GM12878 (cell line): ENCODE results near the gene PORCN. TPM values are rescaled to one million over a fixed set of nuclear protein-coding genes. Genes with fewer than 3 reads are reported as not detected.

Experiments used
- ATAC-seq: fragments of 200-7000 bp; cut with Tn5 transposase; 3 replicates; pipeline ENCODE4 v1.9.1; 2020; ENCODE audit warnings: mild to moderate bottlenecking, moderate library complexity
- BruUV-seq: library from RNA; stranded (reverse); fragments of 400-500 nt; replicated peaks from 2 replicates; lab custom pipeline; 2021; lab: Mats Ljungman, UMichigan
- CTCF ChIA-PET: fragments of 300-600 bp; sonication (Branson Sonifier 250); formaldehyde crosslinking; extraction: SDS; loops from one replicate; lab custom pipeline; 2021; ENCODE audit warnings: inconsistent platforms; lab: Yijun Ruan, JAX
- POLR2A ChIA-PET: fragments of 350-600 bp; formaldehyde crosslinking; extraction: SDS; loops from one replicate; lab custom pipeline; 2021; ENCODE audit warnings: inconsistent platforms; lab: Charles Lee
- RAD21 ChIA-PET: fragments of 300-600 bp; sonication (Branson Sonifier 250); formaldehyde crosslinking; loops from one replicate; lab custom pipeline; 2023; ENCODE audit warnings: antibody characterized with exemption; ENCODE audit not compliant: unreplicated experiment; lab: Charles Lee
- SMC1A ChIA-PET: fragments of 300-600 bp; sonication (Branson Sonifier 250); formaldehyde crosslinking; loops from one replicate; lab custom pipeline; 2023; ENCODE audit not compliant: unreplicated experiment, uncharacterized antibody; lab: Charles Lee
- DNase-seq: peaks from one replicate; pipeline ENCODE4 v3.0.0-alpha.2; 2011; ENCODE audit warnings: low read depth, low spot score
- FAIRE-seq: peaks from 3 replicates; lab custom pipeline; 2011; peaks lifted over from hg19 to GRCh38; lab: Jason Lieb, UNC
- H2AFZ ChIP-seq: 2 replicates; pipeline ENCODE4 v1.6.0; 2011; ENCODE audit warnings: low read depth, low read length, control low read depth; ENCODE audit not compliant: control insufficient read depth
- H3K27ac ChIP-seq: 2 replicates; pipeline ENCODE4 v1.5.1; 2011; ENCODE audit warnings: control low read depth; ENCODE audit not compliant: control insufficient read depth, insufficient read depth
- H3K27me3 ChIP-seq, 2 experiments: replicated peaks in 1 of 2; 2 replicates each; pipeline versions ENCODE4 v1.6.0 to v1.6.1; 2011; ENCODE audit warnings: low read length in 1 of 2; ENCODE audit not compliant: control insufficient read depth in 2 of 2, insufficient read depth in 2 of 2
- H3K36me3 ChIP-seq, 2 experiments: 2 replicates each; pipeline ENCODE4 v1.5.1; 2011; ENCODE audit warnings: low read length in 1 of 2; ENCODE audit not compliant: control insufficient read depth in 2 of 2, insufficient read depth in 2 of 2
- H3K4me1 ChIP-seq: 2 replicates; pipeline ENCODE4 v1.6.1; 2011; ENCODE audit warnings: mild to moderate bottlenecking, low read length, moderate library complexity, mixed read lengths; ENCODE audit not compliant: control insufficient read depth, insufficient read depth
- H3K4me2 ChIP-seq: 2 replicates; pipeline ENCODE4 v1.6.0; 2011; ENCODE audit warnings: control low read depth; ENCODE audit not compliant: control insufficient read depth, insufficient read depth
- H3K4me3 ChIP-seq: fragments of 200-600 bp; sonication (generic); 2 replicates; pipeline ENCODE4 v1.5.1; 2016
- H3K79me2 ChIP-seq: 2 replicates; pipeline ENCODE4 v1.6.0; 2011; ENCODE audit warnings: low read length; ENCODE audit not compliant: control insufficient read depth, insufficient read depth
- H3K9ac ChIP-seq: 2 replicates; pipeline ENCODE4 v1.8.0; 2011; ENCODE audit warnings: low read length, control low read depth, mixed read lengths; ENCODE audit not compliant: control insufficient read depth, insufficient read depth
- H3K9me3 ChIP-seq: replicated peaks from 3 replicates; pipeline ENCODE4 v1.5.1; 2011; ENCODE audit warnings: mild to moderate bottlenecking, low read length; ENCODE audit not compliant: control insufficient read depth, insufficient read depth
- H4K20me1 ChIP-seq: 2 replicates; pipeline ENCODE4 v1.6.0; 2011; ENCODE audit not compliant: control insufficient read depth, insufficient read depth
- ESRRA ChIP-seq: IDR thresholded peaks from 2 replicates; pipeline ENCODE4 v1.6.1; 2012; ENCODE audit warnings: mild to moderate bottlenecking, low read length, improper control_type of control experiment
- GATAD2B ChIP-seq: fragments of 450-650 bp; conservative IDR thresholded peaks from 2 replicates; pipeline ENCODE4 v1.6.1; 2017; ENCODE audit warnings: low read depth, mild to moderate bottlenecking, moderate library complexity
- MTA2 ChIP-seq: fragments of 450-650 bp; IDR thresholded peaks from 2 replicates; pipeline ENCODE4 v1.6.1; 2016; ENCODE audit warnings: low read depth, mild to moderate bottlenecking, moderate library complexity
- MYC ChIP-seq: IDR thresholded peaks from 2 replicates; pipeline ENCODE4 v1.6.1; 2011; ENCODE audit warnings: mild to moderate bottlenecking, low read length, moderate library complexity, inconsistent platforms; ENCODE audit not compliant: insufficient read depth, insufficient replicate concordance, insufficient read length, severe bottlenecking
- RAD21 ChIP-seq: IDR thresholded peaks from 2 replicates; pipeline ENCODE4 v1.6.1; 2011; ENCODE audit warnings: mild to moderate bottlenecking, low read depth, low read length, moderate library complexity; ENCODE audit not compliant: insufficient read depth
- SRF ChIP-seq, 2 experiments: IDR thresholded peaks; 2 replicates each; pipeline ENCODE4 v1.6.1; 2011; ENCODE audit warnings: low read depth in 2 of 2, low read length in 2 of 2, mild to moderate bottlenecking in 1 of 2, moderate library complexity in 1 of 2
- WRNIP1 ChIP-seq: IDR thresholded peaks from 2 replicates; pipeline ENCODE4 v1.6.1; 2011; ENCODE audit warnings: low read depth, low read length, improper control_type of control experiment, borderline replicate concordance
- ZZZ3 ChIP-seq: IDR thresholded peaks from 2 replicates; pipeline ENCODE4 v1.6.1; 2011; ENCODE audit warnings: low read depth; ENCODE audit not compliant: control insufficient read depth, insufficient read length
- WGBS: methylation state at CpG from one replicate; pipeline ENCODE4 v1.1.6; 2016; ENCODE audit warnings: low lambda C conversion rate; ENCODE audit not compliant: insufficient replicate concordance, insufficient coverage; ENCODE audit errors: missing lambda C conversion rate; 5-methylcytosine and 5-hydroxymethylcytosine counted together
- in situ Hi-C: fragments of 300-500 bp; cut with MboI; formaldehyde crosslinking; loops from 9 replicates; pipeline ENCODE4 v1.14.3; 2018; ENCODE audit warnings: mixed read lengths
- intact Hi-C: fragments of 100-400 bp; cut with micrococcal nuclease; formaldehyde crosslinking; loops from one replicate; pipeline ENCODE4 v1.14.2; 2022; ENCODE audit not compliant: unreplicated experiment
- polyA plus RNA-seq, 11 experiments: library from polyadenylated mRNA; depleted of rRNA in 4 of 11; unstranded in 6 of 11; stranded (reverse) in 5 of 11; fragments of >200 nt; fragmentation: Nextera tagmentation in 4 of 11; fragmentation: Illumina TruSeq in 1 of 11; extraction: Ambion mirVana in 4 of 11; extraction: Trizol in 1 of 11; gene quantifications; 1 replicate in 1 of 11; 2 replicates in 10 of 11; pipeline versions ENCODE4 v1.2.1 to v1.2.3, GENCODE V29; 2011 to 2016; ENCODE audit warnings: inconsistent platforms in 2 of 11, missing spikeins in 2 of 11, low read depth in 1 of 11
- total RNA-seq, 4 experiments: library from RNA; depleted of rRNA in 3 of 4; stranded (reverse); fragments of >200 nt in 3 of 4; fragmentation: Illumina TruSeq in 1 of 4; extraction: Trizol in 1 of 4; gene quantifications; 2 replicates each; pipeline versions ENCODE4 v1.2.1 to v1.2.3, GENCODE V29; 2013 to 2021
- TF ChIP-seq, protein P1 (sequence below): fragments of 450-650 bp; IDR thresholded peaks from 2 replicates; pipeline ENCODE4 v1.6.1; 2017; ENCODE audit warnings: low read depth, mild to moderate bottlenecking, moderate library complexity
- TF ChIP-seq, protein P2 (sequence below): IDR thresholded peaks from 2 replicates; pipeline ENCODE4 v1.6.1; 2012; ENCODE audit warnings: mild to moderate bottlenecking, low read depth, low read length
- TF ChIP-seq, protein P3 (sequence below): fragments of 450-650 bp; IDR thresholded peaks from 2 replicates; pipeline ENCODE4 v1.6.1; 2014; ENCODE audit warnings: mild to moderate bottlenecking
- TF ChIP-seq, protein P4 (sequence below): fragments of 450-650 bp; IDR thresholded peaks from 2 replicates; pipeline ENCODE4 v1.6.1; 2017; ENCODE audit warnings: mild to moderate bottlenecking, moderate library complexity

Gene PORCN
- total and polyA plus RNA-seq, 10 of the 15 experiments (the other 5 are each of a cell fraction or from before 2014, with no cell fraction given): 0.27 to 21.0 (median 14.1) TPM

DNA sequence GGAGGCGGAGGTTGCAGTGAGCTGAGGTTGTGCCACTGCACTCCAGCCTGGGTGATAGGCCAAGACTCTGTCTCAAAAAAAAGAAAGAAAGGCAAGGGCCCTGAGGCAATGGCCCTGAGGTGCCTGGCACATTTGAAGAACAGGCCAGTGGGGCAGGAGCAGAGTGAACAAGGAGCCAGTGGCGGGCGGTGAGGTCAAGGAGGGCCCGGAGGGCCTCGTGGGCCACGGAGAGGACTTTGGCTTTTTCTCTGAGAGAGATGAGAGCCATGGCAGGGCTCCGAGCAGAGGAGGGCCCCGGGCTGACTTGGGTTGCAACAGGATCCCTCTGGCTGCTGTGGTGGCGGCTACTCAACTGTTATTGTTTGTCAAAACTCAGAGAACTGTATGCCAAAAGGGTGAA is 19.5 kb upstream of the PORCN start:
- BruUV-seq: no TSS peak
- DNase-seq: no peak
- Histone ChIP-seq H3K9me3 (no peaks in the 10 kb centered on the region; the same call in 2 of the 3 replicates), H3K36me3 (peaks cover 0 to 5% of the 10 kb centered on the region in 2 experiments; a peak in 1 of 4 replicates), H3K27me3 (no peaks in the 10 kb centered on the region), H3K27ac (no peak overlapping the region), H3K4me3 (no peak overlapping the region), H2AFZ (no peak overlapping the region), H3K9ac (no peak overlapping the region), H3K79me2 (no peaks in the 10 kb centered on the region), H3K4me1 (no peaks in the 10 kb centered on the region), H4K20me1 (no peaks in the 10 kb centered on the region), H3K4me2 (no peak overlapping the region)
- CTCF ChIA-PET: no interaction called here
- ATAC-seq: no peak
- 66% methylated on average over 9 of the region's 9 CpGs for WGBS
- FAIRE-seq: no peak
- intact Hi-C loops (no loop called here), in situ Hi-C loops (no loop called here)
- RAD21 ChIA-PET: no interaction called here
- SMC1A ChIA-PET: no interaction called here
- POLR2A ChIA-PET: no interaction called here
- no peak for TF ChIP-seq RAD21
- TF ChIP-seq ZZZ3: no peak
- TF ChIP-seq, protein P1, sequence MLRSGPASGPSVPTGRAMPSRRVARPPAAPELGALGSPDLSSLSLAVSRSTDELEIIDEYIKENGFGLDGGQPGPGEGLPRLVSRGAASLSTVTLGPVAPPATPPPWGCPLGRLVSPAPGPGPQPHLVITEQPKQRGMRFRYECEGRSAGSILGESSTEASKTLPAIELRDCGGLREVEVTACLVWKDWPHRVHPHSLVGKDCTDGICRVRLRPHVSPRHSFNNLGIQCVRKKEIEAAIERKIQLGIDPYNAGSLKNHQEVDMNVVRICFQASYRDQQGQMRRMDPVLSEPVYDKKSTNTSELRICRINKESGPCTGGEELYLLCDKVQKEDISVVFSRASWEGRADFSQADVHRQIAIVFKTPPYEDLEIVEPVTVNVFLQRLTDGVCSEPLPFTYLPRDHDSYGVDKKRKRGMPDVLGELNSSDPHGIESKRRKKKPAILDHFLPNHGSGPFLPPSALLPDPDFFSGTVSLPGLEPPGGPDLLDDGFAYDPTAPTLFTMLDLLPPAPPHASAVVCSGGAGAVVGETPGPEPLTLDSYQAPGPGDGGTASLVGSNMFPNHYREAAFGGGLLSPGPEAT: no peak
- no peak for TF ChIP-seq SRF (IDR thresholded peaks at IDR 0.05; ENCODE audit: low read depth in 2 of 2, low read length in 2 of 2)
- TF ChIP-seq, protein P2, sequence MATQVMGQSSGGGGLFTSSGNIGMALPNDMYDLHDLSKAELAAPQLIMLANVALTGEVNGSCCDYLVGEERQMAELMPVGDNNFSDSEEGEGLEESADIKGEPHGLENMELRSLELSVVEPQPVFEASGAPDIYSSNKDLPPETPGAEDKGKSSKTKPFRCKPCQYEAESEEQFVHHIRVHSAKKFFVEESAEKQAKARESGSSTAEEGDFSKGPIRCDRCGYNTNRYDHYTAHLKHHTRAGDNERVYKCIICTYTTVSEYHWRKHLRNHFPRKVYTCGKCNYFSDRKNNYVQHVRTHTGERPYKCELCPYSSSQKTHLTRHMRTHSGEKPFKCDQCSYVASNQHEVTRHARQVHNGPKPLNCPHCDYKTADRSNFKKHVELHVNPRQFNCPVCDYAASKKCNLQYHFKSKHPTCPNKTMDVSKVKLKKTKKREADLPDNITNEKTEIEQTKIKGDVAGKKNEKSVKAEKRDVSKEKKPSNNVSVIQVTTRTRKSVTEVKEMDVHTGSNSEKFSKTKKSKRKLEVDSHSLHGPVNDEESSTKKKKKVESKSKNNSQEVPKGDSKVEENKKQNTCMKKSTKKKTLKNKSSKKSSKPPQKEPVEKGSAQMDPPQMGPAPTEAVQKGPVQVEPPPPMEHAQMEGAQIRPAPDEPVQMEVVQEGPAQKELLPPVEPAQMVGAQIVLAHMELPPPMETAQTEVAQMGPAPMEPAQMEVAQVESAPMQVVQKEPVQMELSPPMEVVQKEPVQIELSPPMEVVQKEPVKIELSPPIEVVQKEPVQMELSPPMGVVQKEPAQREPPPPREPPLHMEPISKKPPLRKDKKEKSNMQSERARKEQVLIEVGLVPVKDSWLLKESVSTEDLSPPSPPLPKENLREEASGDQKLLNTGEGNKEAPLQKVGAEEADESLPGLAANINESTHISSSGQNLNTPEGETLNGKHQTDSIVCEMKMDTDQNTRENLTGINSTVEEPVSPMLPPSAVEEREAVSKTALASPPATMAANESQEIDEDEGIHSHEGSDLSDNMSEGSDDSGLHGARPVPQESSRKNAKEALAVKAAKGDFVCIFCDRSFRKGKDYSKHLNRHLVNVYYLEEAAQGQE: no peak
- TF ChIP-seq, protein P3, sequence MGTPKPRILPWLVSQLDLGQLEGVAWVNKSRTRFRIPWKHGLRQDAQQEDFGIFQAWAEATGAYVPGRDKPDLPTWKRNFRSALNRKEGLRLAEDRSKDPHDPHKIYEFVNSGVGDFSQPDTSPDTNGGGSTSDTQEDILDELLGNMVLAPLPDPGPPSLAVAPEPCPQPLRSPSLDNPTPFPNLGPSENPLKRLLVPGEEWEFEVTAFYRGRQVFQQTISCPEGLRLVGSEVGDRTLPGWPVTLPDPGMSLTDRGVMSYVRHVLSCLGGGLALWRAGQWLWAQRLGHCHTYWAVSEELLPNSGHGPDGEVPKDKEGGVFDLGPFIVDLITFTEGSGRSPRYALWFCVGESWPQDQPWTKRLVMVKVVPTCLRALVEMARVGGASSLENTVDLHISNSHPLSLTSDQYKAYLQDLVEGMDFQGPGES: no peak
- no peak for TF ChIP-seq ESRRA
- TF ChIP-seq WRNIP1: no peak
- no peak for TF ChIP-seq GATAD2B
- no peak for TF ChIP-seq MYC
- TF ChIP-seq MTA2: no peak
- TF ChIP-seq, protein P4, sequence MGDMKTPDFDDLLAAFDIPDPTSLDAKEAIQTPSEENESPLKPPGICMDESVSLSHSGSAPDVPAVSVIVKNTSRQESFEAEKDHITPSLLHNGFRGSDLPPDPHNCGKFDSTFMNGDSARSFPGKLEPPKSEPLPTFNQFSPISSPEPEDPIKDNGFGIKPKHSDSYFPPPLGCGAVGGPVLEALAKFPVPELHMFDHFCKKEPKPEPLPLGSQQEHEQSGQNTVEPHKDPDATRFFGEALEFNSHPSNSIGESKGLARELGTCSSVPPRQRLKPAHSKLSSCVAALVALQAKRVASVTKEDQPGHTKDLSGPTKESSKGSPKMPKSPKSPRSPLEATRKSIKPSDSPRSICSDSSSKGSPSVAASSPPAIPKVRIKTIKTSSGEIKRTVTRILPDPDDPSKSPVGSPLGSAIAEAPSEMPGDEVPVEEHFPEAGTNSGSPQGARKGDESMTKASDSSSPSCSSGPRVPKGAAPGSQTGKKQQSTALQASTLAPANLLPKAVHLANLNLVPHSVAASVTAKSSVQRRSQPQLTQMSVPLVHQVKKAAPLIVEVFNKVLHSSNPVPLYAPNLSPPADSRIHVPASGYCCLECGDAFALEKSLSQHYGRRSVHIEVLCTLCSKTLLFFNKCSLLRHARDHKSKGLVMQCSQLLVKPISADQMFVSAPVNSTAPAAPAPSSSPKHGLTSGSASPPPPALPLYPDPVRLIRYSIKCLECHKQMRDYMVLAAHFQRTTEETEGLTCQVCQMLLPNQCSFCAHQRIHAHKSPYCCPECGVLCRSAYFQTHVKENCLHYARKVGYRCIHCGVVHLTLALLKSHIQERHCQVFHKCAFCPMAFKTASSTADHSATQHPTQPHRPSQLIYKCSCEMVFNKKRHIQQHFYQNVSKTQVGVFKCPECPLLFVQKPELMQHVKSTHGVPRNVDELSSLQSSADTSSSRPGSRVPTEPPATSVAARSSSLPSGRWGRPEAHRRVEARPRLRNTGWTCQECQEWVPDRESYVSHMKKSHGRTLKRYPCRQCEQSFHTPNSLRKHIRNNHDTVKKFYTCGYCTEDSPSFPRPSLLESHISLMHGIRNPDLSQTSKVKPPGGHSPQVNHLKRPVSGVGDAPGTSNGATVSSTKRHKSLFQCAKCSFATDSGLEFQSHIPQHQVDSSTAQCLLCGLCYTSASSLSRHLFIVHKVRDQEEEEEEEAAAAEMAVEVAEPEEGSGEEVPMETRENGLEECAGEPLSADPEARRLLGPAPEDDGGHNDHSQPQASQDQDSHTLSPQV: no peak
